Psoas muscle (tissue), 8 donors: ENCODE measurements around the gene ASCC3. TPM values are rescaled to one million over a fixed set of nuclear protein-coding genes. Genes with fewer than 3 reads are reported as not detected.
A peak's percentile ranks its signal among the peaks of the same experiment; 100 is the strongest.

ENCODE experiments used
- ATAC-seq, 4 donors: fragments of 200-7000 bp; cut with Tn5 transposase; one replicate each; pipeline ENCODE4 v1.9.1; 2020; ENCODE audit warnings: moderate library complexity in 3 of 4, mild to moderate bottlenecking in 2 of 4
- DNase-seq, 2 donors: peaks; one replicate each; pipeline ENCODE4 v3.0.0-alpha.2; 2020
- H3K27ac ChIP-seq: fragments of 200-600 bp; one replicate; pipeline ENCODE4 v1.8.0; 2022
- H3K27me3 ChIP-seq, 3 donors: fragments of 200-600 bp in 1 of 3; one replicate each; pipeline versions ENCODE4 v1.6.1 to v1.8.0; 2013 to 2022; ENCODE audit warnings: low read length in 2 of 3, mild to moderate bottlenecking in 2 of 3, moderate library complexity in 1 of 3; ENCODE audit not compliant: insufficient read depth in 3 of 3
- H3K36me3 ChIP-seq, 2 donors: fragments of 200-600 bp in 1 of 2; one replicate each; pipeline versions ENCODE4 v1.6.1 to v1.8.0; 2013 to 2022; ENCODE audit warnings: low read depth in 1 of 2, mild to moderate bottlenecking in 1 of 2, moderate library complexity in 1 of 2; ENCODE audit not compliant: insufficient read depth in 1 of 2
- H3K4me1 ChIP-seq: fragments of 200-600 bp; one replicate; pipeline ENCODE4 v1.8.0; 2022
- H3K4me3 ChIP-seq: fragments of 200-600 bp; one replicate; pipeline ENCODE4 v1.8.0; 2022; ENCODE audit warnings: mild to moderate bottlenecking
- H3K9me3 ChIP-seq: fragments of 200-600 bp; one replicate; pipeline ENCODE4 v1.8.0; 2022
- WGBS, 3 donors: extraction: QIAGEN DNeasy Blood & Tissue Kit; methylation state at CpG; one replicate each; pipeline versions ENCODE4 v1.1.6 to v1.1.7; 2013; 5-methylcytosine and 5-hydroxymethylcytosine counted together
- intact Hi-C, 2 donors: fragments of 100-400 bp; cut with DNase I; formaldehyde crosslinking; loops; one replicate each; pipeline versions ENCODE4 v1.11.0 to v1.14.2; 2022
- polyA plus RNA-seq, 3 donors: library from polyadenylated mRNA; stranded (reverse); fragments of 200-250 nt; gene quantifications; one replicate each; pipeline ENCODE4 v1.2.3, GENCODE V29; 2013
- total RNA-seq, 4 donors: library from RNA; stranded (reverse); fragmentation: NEBNext Ultra II Directional in 2 of 4; extraction: Animal tissue kit (Norgen Biotek cat#: 25700) in 2 of 4; gene quantifications; one replicate each; pipeline versions ENCODE4 v1.2.1 to v1.2.4, GENCODE V29; 2021 to 2023
- TF ChIP-seq, protein P1 (sequence below): fragments of 200-600 bp; IDR thresholded peaks from one replicate; pipeline ENCODE4 v1.8.0; 2022; ENCODE audit warnings: antibody characterized with exemption
- donor health status: healthy with polysubstance abuse.
- donor health status: DM: no; HTN: no; CAD: no; lungs with moderate emphysema.
- donor health status: Bipolar disorder and iron deficiency.
- donor health status: healthy.
- donor health status: DM: yes; HTN: yes; CAD: no.
- donor health status: DM: no; HTN: no; CAD: no.
- donor health status: DM: no; HTN: no; CAD: no.
- donor health status: DM: yes; HTN: yes; CAD: no.

Gene ASCC3
- total and polyA plus RNA-seq, 7 donors, result 5.1 to 17.9 (median 11.2) TPM

DNA sequence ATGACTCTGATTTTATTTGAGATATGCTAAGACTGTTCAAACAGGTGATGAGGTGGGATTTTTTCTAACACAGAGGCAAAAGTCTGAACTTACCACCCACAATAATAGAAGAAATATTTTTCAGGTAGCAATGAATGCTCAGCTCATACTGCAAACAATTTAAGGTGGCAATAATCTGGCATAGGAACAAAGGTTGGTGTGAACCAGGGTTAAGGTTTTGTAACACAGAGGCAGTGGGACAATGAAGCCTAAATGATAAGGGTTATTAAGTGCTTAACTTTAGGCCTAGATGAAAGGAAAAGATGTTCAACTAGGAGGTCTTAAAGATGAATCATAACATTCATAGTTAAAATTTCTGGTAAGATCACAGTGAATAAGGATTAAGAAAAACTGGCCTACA is 4.9 kb downstream of the ASCC3 start:
- TF ChIP-seq, protein P1, sequence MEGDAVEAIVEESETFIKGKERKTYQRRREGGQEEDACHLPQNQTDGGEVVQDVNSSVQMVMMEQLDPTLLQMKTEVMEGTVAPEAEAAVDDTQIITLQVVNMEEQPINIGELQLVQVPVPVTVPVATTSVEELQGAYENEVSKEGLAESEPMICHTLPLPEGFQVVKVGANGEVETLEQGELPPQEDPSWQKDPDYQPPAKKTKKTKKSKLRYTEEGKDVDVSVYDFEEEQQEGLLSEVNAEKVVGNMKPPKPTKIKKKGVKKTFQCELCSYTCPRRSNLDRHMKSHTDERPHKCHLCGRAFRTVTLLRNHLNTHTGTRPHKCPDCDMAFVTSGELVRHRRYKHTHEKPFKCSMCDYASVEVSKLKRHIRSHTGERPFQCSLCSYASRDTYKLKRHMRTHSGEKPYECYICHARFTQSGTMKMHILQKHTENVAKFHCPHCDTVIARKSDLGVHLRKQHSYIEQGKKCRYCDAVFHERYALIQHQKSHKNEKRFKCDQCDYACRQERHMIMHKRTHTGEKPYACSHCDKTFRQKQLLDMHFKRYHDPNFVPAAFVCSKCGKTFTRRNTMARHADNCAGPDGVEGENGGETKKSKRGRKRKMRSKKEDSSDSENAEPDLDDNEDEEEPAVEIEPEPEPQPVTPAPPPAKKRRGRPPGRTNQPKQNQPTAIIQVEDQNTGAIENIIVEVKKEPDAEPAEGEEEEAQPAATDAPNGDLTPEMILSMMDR, result no peak
- H3K9me3 ChIP-seq, result peaks cover 8% of the 10 kb centered on the region
- ATAC-seq, result no peak

DNA sequence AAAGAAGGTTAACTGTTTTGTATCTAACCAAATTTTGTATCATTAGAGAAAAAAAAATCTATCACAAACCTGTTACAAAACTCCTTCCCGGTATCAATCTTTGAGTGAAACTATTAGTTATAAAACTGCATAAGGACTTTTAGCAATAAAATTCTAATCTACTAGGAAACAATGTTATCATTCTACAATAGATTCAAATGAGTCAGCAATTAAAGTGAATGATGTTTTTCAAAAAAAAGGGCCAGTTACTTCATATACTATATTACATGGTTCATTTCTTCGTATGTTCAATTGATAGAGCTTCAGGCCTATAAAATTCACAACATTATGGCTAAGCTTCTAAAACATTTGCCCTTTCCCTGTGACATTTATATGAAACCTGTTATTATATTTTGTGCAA is 15.6 kb downstream of the ASCC3 start:
- H3K27me3 ChIP-seq, result no peaks in the 10 kb centered on the region
- DNase-seq (no peak), ATAC-seq (no peak)
- 94 to 99% (median 97%) methylated on average over 2 of the region's 2 CpGs for WGBS, 3 donors
- TF ChIP-seq, protein P1, result no peak
- H3K4me1 ChIP-seq, result peaks cover 5% of the 10 kb centered on the region
- peaks cover 0 to 50% of the 10 kb centered on the region in 2 donors for H3K36me3 ChIP-seq
- H3K9me3 ChIP-seq, result no peaks in the 10 kb centered on the region
- H3K27ac ChIP-seq, result no peak overlapping the region
- no peak overlapping the region for H3K4me3 ChIP-seq
- intact Hi-C loops, result no loop called here

More for the DNA sequence above, 4.9 kb downstream of the ASCC3 start:
- H3K27ac ChIP-seq, result no peak overlapping the region
- H3K4me3 ChIP-seq, result no peak overlapping the region
- no peaks in the 10 kb centered on the region for H3K27me3 ChIP-seq
- intact Hi-C loops, result no loop called here
- DNase-seq, result no peak
- H3K36me3 ChIP-seq, result no peaks in the 10 kb centered on the region
- peaks cover 8% of the 10 kb centered on the region for H3K4me1 ChIP-seq

DNA sequence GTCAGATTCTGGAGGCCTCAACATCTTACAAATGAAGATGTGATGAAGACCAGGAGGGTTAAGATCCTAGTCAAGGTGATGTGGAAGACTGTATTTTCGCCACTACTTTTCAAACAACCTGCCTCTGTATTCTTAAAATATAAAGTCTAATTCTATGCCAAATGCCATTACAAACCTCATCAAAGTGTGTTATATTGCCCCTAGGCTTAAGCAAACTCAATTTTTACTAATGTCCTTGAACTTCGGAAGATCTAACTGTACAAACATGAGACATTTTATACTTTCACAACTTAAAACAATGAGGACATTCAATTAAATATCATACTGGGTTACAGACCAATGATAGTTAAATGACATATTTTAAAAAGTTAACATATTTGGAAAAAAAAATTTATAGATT is 19.1 kb downstream of the ASCC3 start:
- no peaks in the 10 kb centered on the region for H3K27me3 ChIP-seq
- no peaks in the 10 kb centered on the region for H3K9me3 ChIP-seq
- intact Hi-C loops, result no loop called here
- DNase-seq (no peak), ATAC-seq (no peak)
- peaks cover 0 to 53% of the 10 kb centered on the region in 2 donors for H3K36me3 ChIP-seq
- no peak overlapping the region for H3K4me3 ChIP-seq
- 97 to 99% (median 98%) methylated on average over 2 of the region's 2 CpGs for WGBS, 3 donors
- TF ChIP-seq, protein P1, result no peak
- H3K4me1 ChIP-seq, result no peaks in the 10 kb centered on the region
- no peak overlapping the region for H3K27ac ChIP-seq

DNA sequence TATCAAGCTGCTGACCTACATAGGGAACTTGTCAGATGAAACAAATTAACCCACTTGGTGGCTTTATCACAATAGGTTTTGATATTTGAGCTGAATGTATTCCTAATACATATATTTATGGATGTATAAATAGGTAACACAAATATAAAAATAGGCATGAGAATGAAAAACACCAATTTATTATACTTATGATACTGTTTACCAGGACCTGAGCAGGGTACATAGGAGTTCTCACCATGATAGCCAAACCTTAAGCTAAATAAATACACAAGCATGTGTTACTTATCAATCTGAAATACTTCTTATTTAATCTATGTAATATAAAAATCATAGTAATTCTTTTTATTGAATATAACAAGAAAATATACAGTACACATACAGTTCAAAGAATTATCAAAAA is 25.0 kb downstream of the ASCC3 start:
- ATAC-seq, result no peak
- TF ChIP-seq, protein P1, result no peak
- Histone ChIP-seq H3K4me3 (no peak overlapping the region), H3K27me3 (no peaks in the 10 kb centered on the region), H3K36me3 (peaks cover 0 to 9% of the 10 kb centered on the region in 2 donors), H3K4me1 (no peaks in the 10 kb centered on the region), H3K9me3 (peaks cover 3% of the 10 kb centered on the region), H3K27ac (no peak overlapping the region)
- intact Hi-C loops, result no loop called here
- no peak for DNase-seq

DNA sequence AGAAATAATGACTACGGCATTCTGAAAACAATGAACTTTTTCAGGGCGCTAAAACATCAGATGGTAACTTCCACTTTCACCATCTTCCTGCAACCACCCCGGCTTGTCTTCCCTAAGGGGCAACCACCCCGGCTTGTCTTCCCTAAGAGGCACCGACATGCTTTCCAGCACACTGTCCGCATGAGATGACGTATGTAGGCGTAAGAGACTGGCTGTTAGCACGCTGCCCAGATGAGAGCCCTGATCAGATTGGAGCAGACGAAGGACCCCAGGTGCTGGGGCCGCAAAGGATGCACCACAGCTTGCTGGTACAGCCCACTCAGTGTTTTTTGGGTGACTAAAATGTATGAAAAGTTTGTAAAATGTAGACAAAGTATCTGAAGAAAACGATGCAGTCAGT is 29.3 kb downstream of the ASCC3 start:
- DNase-seq (peak in 1 of 2 donors; percentile 14), ATAC-seq (no peak)
- Histone ChIP-seq H3K27me3 (no peaks in the 10 kb centered on the region), H3K4me1 (no peaks in the 10 kb centered on the region), H3K27ac (no peak overlapping the region), H3K9me3 (peaks cover 3% of the 10 kb centered on the region), H3K36me3 (no peaks in the 10 kb centered on the region), H3K4me3 (no peak overlapping the region)
- 97 to 98% (median 97%) methylated on average over 12 of the region's 12 CpGs for WGBS, 3 donors
- TF ChIP-seq, protein P1, result no peak
- intact Hi-C loops, result loop anchor here in 1 of 2 donors (5.0 kb wide), 1 partner anchor 125 kb away; no protein-coding TSS in a partner anchor
